Ramos (cell line): Measurements from ENCODE around the gene GALNT12.

Source experiments
- in situ Hi-C: fragments of 300-500 bp; cut with MboI; formaldehyde crosslinking; loops from one replicate; pipeline ENCODE4 v1.14.3; 2022; ENCODE audit warnings: low sequenced_read_pairs; ENCODE audit not compliant: unreplicated experiment

GALNT12 gene

DNA sequence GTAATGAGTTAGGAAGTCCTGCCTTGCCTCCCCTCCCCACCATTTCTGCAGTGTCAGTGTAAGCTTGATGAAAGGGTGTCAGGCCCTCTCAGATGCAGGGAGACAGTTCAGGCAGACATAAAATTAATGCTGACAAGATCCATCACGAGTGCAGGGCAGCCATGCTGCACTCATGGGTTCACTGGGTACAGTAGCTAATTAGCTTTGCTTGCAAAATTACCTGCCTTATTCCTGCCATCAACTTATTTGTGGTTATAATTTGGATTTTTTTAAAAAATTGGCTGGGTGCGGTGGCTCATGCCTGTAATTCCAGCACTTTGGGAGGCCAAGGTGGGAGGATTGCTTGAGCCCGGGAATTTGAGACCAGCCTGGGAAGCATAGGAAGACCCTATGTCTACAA is 17.9 kb downstream of the GALNT12 start:
- in situ Hi-C loops, result no loop called here

DNA sequence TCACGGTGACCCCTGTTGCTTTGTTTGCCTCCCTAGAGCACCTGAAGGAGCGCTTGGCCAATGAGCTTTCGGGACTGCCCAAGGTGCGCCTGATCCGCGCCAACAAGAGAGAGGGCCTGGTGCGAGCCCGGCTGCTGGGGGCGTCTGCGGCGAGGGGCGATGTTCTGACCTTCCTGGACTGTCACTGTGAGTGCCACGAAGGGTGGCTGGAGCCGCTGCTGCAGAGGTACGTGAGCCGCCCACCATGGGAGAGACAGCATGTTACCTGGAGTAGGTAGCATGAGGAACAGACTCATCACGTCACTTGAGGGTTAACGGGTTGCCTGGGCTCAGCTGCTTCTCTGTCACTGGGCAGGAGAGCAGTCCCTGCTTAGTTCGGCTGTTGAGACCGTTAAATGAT is 19.2 kb downstream of the GALNT12 start:
- in situ Hi-C loops, result no loop called here

- in situ Hi-C loops, result no loop called here
Measured at GRCh38 chr9:98829766-98830165, 22.3 kb downstream of the GALNT12 start.

DNA sequence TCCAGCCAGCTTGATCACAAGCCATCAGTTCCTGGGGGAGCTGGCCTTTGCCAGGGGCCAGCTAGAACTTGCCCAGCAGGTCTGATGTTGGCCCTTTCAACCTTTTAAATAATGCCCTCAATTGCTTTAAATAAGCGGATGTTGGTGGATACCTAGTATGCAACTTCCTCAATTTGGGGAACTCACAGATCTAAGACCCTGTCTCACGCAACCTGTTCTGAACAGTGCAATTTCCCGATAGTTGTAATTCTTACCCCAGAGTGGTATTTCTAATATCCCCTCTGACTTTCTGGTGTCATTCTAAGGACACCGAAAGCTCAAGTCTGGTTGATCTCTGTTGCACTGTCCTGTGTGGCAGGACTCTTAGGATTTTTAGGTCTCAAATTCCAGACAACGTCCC is 23.1 kb downstream of the GALNT12 start:
- in situ Hi-C loops, result no loop called here

GRCh38 chr9:98831696-98832095 is 24.2 kb downstream of the GALNT12 start:
- in situ Hi-C loops, result no loop called here

- in situ Hi-C loops, result no loop called here
Measured at GRCh38 chr9:98832768-98833089, 25.3 kb downstream of the GALNT12 start.

- in situ Hi-C loops, result no loop called here
Measured at GRCh38 chr9:98833090-98833956, 25.9 kb downstream of the GALNT12 start.

DNA sequence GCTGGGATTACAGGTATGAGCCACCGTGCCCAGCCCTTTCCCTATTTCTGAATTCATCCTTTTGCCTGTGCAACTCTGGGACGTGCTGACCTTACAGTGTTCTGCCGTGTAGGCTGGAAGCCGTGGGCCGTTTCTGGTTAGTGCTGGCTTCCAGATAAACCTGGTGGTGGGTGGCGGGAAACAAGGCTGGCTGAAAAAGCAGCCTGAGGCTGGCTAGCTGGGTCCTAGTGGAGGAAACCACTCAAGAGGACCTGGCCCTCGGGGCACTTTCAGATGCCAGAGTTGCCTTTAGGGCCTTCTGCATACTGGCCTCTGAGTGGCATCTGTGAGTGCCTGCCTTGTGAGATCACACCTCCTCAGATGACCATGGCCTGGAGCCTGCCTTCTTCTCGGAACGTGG is 26.9 kb downstream of the GALNT12 start:
- in situ Hi-C loops, result no loop called here

- in situ Hi-C loops, result no loop called here
Measured at GRCh38 chr9:98836206-98836605, 28.7 kb downstream of the GALNT12 start.

GRCh38 chr9:98837516-98837915 is 30.0 kb downstream of the GALNT12 start:
- in situ Hi-C loops, result no loop called here

GRCh38 chr9:98838155-98838867 is 30.8 kb downstream of the GALNT12 start:
- in situ Hi-C loops, result no loop called here

DNA sequence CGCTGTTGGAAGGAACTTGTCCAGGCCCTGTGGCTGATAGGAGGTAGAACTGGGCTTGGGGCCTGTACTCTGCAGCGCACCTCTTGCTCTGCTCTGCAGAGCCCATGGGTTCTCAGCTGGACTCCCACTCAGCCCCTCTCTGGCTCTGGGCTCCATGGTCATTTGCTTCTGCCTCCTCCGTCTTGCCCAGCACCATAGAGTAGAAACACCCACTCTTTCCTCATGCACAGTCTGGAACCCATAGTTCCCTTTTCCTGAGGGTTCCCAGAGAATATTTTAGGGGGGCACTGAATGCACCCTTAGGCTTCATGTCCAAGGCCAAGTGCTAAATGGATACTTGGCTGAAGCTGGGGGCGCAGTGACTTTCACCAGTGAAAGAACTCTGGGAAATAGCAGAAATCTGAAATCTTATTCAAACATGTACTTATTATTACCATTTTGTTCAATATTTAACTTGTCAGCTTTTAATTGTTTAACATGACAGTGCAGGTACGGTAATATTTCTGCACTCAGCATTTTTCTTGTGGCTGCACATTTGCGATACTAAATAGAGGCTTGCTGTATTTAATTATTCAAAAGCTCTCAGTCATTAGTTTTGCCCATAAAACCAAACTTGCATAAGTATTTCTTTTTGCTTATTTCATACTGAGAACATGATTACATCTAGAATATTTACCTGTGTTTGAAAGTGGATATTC is 31.5 kb downstream of the GALNT12 start:
- in situ Hi-C loops, result no loop called here

DNA sequence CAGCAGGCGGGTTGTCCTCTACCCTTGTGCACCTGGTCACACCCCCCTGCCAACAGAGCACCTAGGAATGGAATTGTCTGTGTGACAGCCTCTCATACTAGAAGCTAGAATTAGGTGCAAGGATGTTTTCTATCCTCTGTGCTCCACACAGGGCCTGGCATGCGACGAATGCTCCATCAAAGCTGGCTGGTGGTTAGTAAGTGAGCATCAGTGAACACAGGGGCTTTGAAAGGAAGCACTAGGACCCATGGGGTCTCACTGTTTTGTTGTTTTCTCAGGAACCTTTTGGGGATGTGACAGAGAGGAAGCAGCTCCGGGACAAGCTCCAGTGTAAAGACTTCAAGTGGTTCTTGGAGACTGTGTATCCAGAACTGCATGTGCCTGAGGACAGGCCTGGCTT is 32.3 kb downstream of the GALNT12 start:
- in situ Hi-C loops, result no loop called here

GRCh38 chr9:98842510-98842909 is 35.0 kb downstream of the GALNT12 start:
- in situ Hi-C loops, result no loop called here

GRCh38 chr9:98846081-98846480 is 38.6 kb downstream of the GALNT12 start:
- in situ Hi-C loops, result no loop called here

DNA sequence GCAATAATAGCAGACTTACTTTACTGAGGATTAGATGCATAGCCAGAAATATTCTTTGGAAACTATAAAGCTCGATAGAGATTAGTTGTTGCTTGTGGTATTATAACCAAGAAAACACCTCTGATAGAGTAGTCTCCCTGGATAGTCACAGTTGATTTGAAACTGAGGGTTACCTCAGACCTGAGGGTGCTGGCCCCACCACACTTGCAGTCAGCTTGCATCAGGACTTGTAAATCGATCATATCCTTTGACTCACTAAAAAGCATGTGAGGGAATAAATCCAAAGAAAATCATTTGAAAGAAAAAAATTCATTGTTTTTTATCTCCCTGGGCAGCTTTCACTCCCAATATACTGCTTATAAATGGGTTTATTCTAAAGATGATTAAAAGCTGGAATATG is 39.4 kb downstream of the GALNT12 start:
- in situ Hi-C loops, result no loop called here

DNA sequence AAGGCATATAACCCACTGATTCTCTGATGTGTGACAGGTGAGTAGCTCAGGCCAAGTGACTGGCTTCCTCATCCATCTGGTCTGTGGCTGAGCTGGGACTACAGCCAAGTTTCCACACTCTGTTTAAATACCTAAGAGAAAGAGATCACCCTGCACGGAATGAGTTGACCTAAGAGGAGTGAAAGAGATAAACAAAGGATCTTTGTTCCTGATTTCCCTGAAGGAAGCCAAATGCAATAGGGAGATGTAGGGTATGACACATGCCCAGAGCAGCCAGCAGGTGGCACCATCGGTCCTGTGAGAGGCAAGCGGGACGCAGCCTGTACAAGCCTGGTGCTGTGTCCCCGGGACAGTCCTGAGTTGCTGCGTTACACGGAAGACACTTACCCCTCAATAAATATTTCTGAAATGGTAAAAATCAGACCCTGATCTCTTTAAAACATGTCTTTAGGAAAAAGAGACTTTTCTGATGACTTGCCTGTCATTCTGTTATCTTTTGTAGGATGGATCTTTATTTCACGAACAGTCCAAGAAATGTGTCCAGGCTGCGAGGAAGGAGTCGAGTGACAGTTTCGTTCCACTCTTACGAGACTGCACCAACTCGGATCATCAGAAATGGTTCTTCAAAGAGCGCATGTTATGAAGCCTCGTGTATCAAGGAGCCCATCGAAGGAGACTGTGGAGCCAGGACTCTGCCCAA is 41.1 kb downstream of the GALNT12 start:
- in situ Hi-C loops, result no loop called here

DNA sequence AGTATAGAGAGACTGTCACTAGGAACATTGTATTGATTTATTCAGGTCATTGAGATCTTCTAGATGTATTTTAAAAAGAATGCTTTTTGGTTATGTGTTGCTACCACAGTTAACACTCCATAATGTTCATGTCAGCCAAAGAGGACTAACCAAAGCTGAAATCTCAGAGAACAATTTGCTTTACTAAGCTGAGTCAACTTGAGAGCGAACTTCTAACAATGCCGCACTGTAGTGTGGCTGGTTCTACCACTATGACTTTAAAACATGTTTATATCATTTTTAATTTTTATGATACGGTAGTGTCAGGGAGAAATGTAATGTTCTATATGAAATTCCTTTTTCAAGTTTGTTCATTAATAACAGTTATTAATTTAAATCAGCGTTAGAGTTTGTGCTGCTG is 42.1 kb downstream of the GALNT12 start:
- in situ Hi-C loops, result no loop called here

DNA sequence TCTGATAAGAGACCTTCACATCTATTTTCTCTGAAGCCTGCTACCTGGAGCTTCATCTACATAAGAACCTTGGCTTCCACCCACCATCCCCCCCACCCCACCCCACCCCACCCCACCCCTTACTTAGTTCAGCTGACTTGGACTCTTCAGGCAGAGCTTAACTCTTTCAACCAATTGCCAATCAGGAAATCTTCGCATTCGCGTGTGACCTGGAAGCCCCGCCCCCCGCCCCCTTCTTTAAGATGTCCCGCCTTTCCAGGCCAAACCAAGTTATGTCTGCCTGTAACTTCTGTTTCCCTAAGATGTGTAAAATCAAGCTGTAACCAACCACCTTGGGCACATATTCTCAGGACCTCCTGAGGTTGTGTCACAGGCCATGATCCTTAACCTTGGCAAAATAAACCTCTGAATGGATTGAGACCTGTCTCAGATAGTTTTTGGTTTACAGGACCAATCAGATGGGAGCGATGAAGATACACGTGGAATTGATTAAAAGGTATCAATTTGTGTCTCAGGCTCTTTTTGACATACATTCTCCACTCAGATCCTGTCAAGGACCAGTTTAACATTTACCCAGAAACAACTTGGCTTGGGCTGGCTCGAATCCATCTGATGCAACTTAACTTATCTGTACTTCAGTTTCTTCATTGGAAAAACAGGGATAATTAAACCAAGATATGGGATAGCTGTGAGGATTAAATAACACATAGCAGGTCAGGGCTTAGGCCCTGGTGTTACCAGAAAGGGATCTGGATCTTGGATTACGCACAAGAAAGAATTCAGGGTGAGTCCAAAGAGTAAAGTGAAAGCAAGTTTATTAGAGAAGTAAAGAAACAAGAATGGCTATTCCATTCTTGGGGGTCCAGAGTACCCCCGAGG is 43.6 kb downstream of the GALNT12 start:
- in situ Hi-C loops, result no loop called here
